GM23248 (cell line): Measurements from ENCODE around the gene GOSR1.

Experiments used
- EZH2 ChIP-seq: fragments of 200-600 bp; sonication (generic); IDR thresholded peaks from 2 replicates; pipeline ENCODE4 v1.6.1; 2018; ENCODE audit warnings: antibody characterized with exemption, mild to moderate bottlenecking; ENCODE audit not compliant: insufficient read depth, poor library complexity, severe bottlenecking
- EZH2phosphoT487 ChIP-seq: fragments of 200-600 bp; sonication (generic); IDR thresholded peaks from 2 replicates; pipeline ENCODE4 v1.6.1; 2018; ENCODE audit warnings: antibody characterized with exemption, moderate library complexity, mild to moderate bottlenecking, low read depth; ENCODE audit not compliant: insufficient read depth

DNA sequence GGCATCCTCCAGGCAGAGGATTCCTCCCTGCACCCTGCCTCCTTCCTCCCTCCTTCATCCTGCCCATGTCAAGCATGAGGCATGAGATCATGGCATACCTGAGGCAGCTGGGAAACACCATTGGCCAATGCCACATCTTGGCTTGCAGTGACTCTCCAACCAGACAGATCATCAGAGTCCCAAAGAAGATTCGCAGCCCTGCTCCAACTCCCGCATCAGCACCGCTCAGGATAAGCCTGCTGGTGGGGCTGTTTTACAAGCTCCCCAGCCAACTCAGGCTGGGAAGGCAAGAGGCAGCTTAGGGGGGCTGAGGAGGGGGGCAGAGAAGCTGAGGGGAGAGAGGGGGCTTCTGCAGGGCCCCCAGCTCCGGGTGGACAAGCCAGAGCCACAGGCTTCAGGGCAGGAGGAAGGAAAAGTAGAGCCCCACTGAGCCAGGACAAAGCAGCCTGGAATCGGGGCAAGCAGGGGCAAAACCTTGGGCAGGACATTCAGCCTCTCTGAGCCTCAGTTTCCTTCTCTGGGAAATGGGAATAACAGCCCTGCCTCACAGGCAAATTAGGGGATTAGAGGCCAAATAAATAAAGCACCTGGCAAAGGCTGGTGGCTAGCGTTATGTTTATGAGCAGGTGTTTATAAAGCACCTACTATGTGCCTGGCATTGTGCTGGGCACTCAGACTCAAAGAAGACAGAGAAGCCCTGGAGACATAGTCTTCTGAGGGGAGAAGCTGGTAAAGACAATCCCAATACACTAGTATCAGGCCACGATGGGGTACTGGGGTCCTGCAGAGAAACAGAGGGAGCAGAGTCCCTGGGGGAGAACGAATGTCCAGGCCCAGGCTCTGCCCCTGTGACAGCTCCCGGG is 88.1 kb downstream of the GOSR1 start:
- TF ChIP-seq EZH2: no peak
- TF ChIP-seq EZH2phosphoT487: no peak
